Tibial nerve (tissue), 3 donors: ENCODE results near the gene EYS.

Experiments used
- CTCF ChIP-seq, 5 experiments: fragments of 200-600 bp in 3 of 5; fragments of 450-650 bp in 2 of 5; sonication (generic) in 3 of 5; IDR thresholded peaks; one replicate each; pipeline ENCODE4 v1.5.1; 2016 to 2019; ENCODE audit warnings: antibody characterized with exemption in 5 of 5, mild to moderate bottlenecking in 3 of 5, moderate library complexity in 2 of 5
- POLR2A ChIP-seq, 2 donors: fragments of 450-650 bp; IDR thresholded peaks; one replicate each; pipeline ENCODE4 v1.6.1; 2017; ENCODE audit warnings: antibody characterized with exemption in 2 of 2, mild to moderate bottlenecking in 2 of 2, moderate library complexity in 2 of 2

- TF ChIP-seq CTCF (IDR thresholded peaks at IDR 0.05) = no peak
- no peak for TF ChIP-seq POLR2A (IDR thresholded peaks at IDR 0.05)
These were observed 175.5 kb downstream of the EYS start for GRCh38 chr6:65531533-65531932.
